ENCODE results near the gene SARS2. TPM values are rescaled to one million over a fixed set of nuclear protein-coding genes. Genes with fewer than 3 reads are reported as not detected.

The SARS2 gene
- polyA plus RNA-seq, 3 donors = 8.1 to 21.9 (median 8.3) TPM

DNA sequence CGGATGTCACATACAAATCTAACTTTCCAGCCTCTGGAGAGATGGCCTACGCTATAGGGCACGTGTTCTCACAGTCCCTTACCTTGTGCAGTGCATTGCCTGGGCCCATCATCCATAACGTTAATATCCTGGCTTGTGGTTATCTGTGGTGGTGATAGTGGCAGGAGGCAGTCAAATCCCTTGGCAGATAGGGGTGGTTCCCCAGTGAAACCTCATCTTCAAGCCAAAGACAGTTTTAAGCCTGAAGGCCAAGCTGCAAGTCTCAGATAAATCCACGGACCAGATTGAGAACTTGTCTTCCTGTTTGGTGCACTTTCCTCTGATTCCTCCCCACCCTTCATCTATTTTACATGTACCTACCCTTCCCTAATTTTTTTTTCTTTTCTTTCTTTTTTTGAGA is 49.2 kb upstream of the SARS2 start:
- Histone ChIP-seq H3K4me1 (ENCODE audit: control insufficient read depth in 1 of 2, insufficient read depth in 2 of 2, low read length in 2 of 2) (no peaks in the 10 kb centered on the region), H3K27me3 (ENCODE audit: control insufficient read depth in 2 of 2, insufficient read depth in 2 of 2, low read length in 2 of 2) (peaks cover 11 to 21% of the 10 kb centered on the region in 2 donors), H4K20me1 (ENCODE audit: insufficient read depth, low read length) (no peaks in the 10 kb centered on the region), H3K9ac (ENCODE audit: insufficient read depth, low read length, poor library complexity, severe bottlenecking) (no peak overlapping the region), H3K27ac (ENCODE audit: low read depth in 1 of 2, low read length in 2 of 2) (no peak overlapping the region), H3K36me3 (replicated peaks in 1 of 2; ENCODE audit: control insufficient read depth in 1 of 2, insufficient read depth in 2 of 2, low read length in 2 of 2) (no peaks in the 10 kb centered on the region), H3K4me2 (replicated peaks; ENCODE audit: extremely low read depth, low read length, poor library complexity, severe bottlenecking) (no peak overlapping the region), H2AFZ (ENCODE audit: insufficient read depth, low read depth, low read length, poor library complexity, severe bottlenecking) (no peak overlapping the region), H3K79me2 (ENCODE audit: insufficient read depth, low read length) (no peaks in the 10 kb centered on the region), H3K4me3 (replicated peaks in 1 of 3; ENCODE audit: low read depth in 2 of 3, low read length in 3 of 3) (no peak overlapping the region), H3K9me3 (replicated peaks in 1 of 2; ENCODE audit: control insufficient read depth in 1 of 2, insufficient read depth in 1 of 2, low read length in 2 of 2) (peaks cover 17 to 18% of the 10 kb centered on the region in 2 donors)
- H3K4me1 Mint-ChIP-seq = peaks cover 4% of the 10 kb centered on the region
- H3K27me3 Mint-ChIP-seq (ENCODE audit: low read depth in 3 of 3) = peaks cover 20 to 31% (median 25%) of the 10 kb centered on the region in 3 donors
- no peak overlapping the region for H3K4me3 Mint-ChIP-seq
- H3K36me3 Mint-ChIP-seq = peaks cover 0 to 1% of the 10 kb centered on the region in 2 donors
- TF ChIP-seq, protein P1, sequence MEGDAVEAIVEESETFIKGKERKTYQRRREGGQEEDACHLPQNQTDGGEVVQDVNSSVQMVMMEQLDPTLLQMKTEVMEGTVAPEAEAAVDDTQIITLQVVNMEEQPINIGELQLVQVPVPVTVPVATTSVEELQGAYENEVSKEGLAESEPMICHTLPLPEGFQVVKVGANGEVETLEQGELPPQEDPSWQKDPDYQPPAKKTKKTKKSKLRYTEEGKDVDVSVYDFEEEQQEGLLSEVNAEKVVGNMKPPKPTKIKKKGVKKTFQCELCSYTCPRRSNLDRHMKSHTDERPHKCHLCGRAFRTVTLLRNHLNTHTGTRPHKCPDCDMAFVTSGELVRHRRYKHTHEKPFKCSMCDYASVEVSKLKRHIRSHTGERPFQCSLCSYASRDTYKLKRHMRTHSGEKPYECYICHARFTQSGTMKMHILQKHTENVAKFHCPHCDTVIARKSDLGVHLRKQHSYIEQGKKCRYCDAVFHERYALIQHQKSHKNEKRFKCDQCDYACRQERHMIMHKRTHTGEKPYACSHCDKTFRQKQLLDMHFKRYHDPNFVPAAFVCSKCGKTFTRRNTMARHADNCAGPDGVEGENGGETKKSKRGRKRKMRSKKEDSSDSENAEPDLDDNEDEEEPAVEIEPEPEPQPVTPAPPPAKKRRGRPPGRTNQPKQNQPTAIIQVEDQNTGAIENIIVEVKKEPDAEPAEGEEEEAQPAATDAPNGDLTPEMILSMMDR (IDR thresholded peaks at IDR 0.05) = no peak
- intact Hi-C loops (cut with micrococcal nuclease) = no loop called here
- H3K9me3 Mint-ChIP-seq = peaks cover 9 to 28% (median 18%) of the 10 kb centered on the region in 7 donors
- DNase-seq = no peak
- WGBS (ENCODE audit: insufficient coverage) = 90% methylated on average over 2 of the region's 5 CpGs
- no peak overlapping the region for H3K27ac Mint-ChIP-seq

DNA sequence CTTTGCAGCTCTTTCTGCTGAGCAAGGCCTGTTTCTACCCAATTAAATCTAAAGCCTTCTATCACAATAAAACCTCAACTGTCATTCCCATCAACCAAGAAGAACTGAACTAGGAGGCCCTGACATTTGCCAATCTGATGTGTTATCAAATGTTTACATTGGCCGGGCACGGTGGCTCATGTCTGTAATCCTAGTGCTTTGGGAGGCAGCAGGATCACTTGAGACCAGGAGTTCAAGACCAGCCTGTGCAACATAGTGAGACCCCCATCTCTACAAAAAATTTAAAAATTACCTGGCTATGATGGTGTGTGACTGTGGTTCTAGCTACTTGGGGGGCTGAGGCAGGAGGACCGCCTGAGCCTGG is 47.7 kb upstream of the SARS2 start:
- no CpG with 5 or more reads among the region's 3 CpGs for WGBS (ENCODE audit: insufficient coverage)
- Mint-ChIP-seq H3K27ac (no peak overlapping the region), H3K36me3 (peaks cover 0 to 1% of the 10 kb centered on the region in 2 donors), H3K4me3 (no peak overlapping the region), H3K27me3 (ENCODE audit: low read depth in 3 of 3) (peaks cover 29 to 39% (median 36%) of the 10 kb centered on the region in 3 donors), H3K9me3 (peaks cover 9 to 28% (median 18%) of the 10 kb centered on the region in 7 donors), H3K4me1 (peaks cover 4% of the 10 kb centered on the region)
- Histone ChIP-seq H3K4me1 (ENCODE audit: control insufficient read depth in 1 of 2, insufficient read depth in 2 of 2, low read length in 2 of 2) (no peaks in the 10 kb centered on the region), H3K27ac (ENCODE audit: low read depth in 1 of 2, low read length in 2 of 2) (no peak overlapping the region), H3K9me3 (replicated peaks in 1 of 2; ENCODE audit: control insufficient read depth in 1 of 2, insufficient read depth in 1 of 2, low read length in 2 of 2) (peaks cover 17 to 18% of the 10 kb centered on the region in 2 donors), H3K4me3 (replicated peaks in 1 of 3; ENCODE audit: low read depth in 2 of 3, low read length in 3 of 3) (no peak overlapping the region), H3K79me2 (ENCODE audit: insufficient read depth, low read length) (no peaks in the 10 kb centered on the region), H2AFZ (ENCODE audit: insufficient read depth, low read depth, low read length, poor library complexity, severe bottlenecking) (no peak overlapping the region), H3K4me2 (replicated peaks; ENCODE audit: extremely low read depth, low read length, poor library complexity, severe bottlenecking) (no peak overlapping the region), H3K36me3 (replicated peaks in 1 of 2; ENCODE audit: control insufficient read depth in 1 of 2, insufficient read depth in 2 of 2, low read length in 2 of 2) (no peaks in the 10 kb centered on the region), H3K9ac (ENCODE audit: insufficient read depth, low read length, poor library complexity, severe bottlenecking) (no peak overlapping the region), H3K27me3 (ENCODE audit: control insufficient read depth in 2 of 2, insufficient read depth in 2 of 2, low read length in 2 of 2) (peaks cover 14 to 27% of the 10 kb centered on the region in 2 donors), H4K20me1 (ENCODE audit: insufficient read depth, low read length) (no peaks in the 10 kb centered on the region)
- intact Hi-C loops (cut with micrococcal nuclease) = no loop called here
- TF ChIP-seq, protein P1 (IDR thresholded peaks at IDR 0.05) = no peak
- DNase-seq = no peak
